C1 segment of cervical spinal cord (tissue), 14 donors: ENCODE results near the gene VWF.
A peak's percentile ranks its signal among the peaks of the same experiment; 100 is the strongest.

Experiments
- DNase-seq, 14 donors: peaks; one replicate each; lab custom pipeline; 2025; lab: John Stamatoyannopoulos, UW

The VWF gene

DNA sequence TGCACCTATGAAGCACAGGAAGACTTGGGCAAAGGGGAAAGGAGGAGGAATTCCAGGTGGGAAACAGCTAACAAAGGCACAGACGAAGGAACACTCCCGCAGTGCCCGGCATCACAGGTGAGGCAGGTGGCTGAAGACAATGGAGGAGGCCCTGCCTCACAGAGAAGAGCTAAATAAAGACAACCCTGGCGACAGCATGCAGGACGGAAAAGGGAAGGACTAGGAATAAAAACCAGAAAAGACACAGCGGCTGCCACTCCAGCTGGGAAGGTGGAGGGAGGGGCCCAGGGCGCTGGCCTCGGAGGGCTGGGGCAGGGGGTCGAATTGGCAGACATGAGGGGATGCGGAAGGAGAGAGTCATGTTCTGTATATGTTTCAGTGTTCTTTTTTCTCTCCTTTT, 136.4 kb downstream of the VWF start:
- no peak for DNase-seq

DNA sequence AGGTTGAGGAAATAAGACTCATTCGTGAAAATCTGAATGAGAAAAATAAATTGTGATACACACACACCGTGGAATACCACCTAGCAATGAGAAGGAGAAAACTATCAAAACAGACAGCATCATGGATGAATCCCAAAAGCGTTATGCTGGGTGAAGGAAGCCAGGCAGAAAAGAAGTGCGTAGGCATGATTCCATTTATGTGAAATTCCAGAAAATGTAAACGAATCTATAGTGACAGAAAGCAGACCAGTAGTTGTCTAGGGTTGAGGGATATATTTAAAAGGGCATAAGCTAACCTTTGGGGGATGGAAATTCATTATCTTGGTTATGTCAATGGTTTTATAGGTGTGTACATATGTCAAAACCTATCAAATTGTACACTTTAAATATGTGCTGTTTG, 136.9 kb downstream of the VWF start:
- no peak for DNase-seq

DNA sequence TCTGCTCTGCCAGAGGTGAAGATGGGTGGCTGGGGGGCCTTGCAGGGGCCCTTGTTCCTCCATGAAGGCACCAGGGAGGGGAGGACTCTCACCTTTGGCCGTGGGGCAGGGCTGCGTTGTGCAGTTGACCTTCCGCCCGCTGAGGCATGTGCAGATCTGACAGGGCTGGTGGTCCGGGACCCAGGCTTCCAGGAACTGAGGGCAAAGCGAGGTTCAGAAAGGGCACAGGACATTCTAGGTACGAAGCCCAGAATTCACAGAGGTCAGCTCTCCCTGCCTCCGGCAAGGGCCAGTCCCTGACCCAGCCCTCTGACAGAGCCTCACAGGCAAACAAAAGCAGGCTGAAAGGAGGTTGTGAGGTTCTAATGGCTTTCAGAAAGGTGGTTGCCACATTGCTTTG, 139.0 kb downstream of the VWF start:
- no peak for DNase-seq

DNA sequence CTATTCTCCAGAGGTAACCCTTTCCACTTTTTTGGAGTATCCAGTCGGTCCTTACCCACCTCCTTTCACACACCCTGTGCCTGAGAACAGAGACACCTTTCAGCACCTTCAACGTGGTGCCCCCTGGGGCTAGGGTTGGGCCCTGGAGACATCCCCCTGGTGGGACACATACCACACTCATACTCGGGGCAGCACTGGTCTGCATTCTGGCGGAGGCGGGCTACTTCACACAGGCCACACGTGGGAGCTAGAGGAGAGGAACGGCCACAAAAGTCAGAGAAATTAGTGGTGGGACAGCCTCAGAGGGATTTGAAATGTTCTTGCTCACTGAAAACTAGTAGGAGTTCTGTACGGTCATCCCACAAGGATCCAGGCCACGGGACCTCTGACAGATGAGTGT, 139.6 kb downstream of the VWF start:
- no peak for DNase-seq

DNA sequence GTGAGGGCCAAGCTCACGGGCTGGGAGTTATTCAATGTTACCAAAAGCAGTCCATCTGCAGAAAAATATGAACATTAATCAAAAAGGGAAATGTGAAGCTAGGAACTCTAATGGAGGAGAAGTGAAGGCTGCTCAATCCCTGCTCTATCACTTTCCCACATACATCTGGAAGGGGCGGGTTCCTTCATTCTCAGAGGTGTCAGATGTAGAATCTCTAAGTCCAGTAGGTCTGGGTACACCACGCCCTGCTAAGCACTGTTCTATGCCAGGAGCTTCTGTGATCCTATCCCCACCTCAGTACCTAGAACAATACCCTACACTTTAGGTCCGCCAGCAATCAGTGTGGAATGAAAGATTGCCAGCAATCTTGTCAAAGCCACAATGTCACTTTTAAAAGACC, 142.4 kb downstream of the VWF start:
- no peak for DNase-seq

DNA sequence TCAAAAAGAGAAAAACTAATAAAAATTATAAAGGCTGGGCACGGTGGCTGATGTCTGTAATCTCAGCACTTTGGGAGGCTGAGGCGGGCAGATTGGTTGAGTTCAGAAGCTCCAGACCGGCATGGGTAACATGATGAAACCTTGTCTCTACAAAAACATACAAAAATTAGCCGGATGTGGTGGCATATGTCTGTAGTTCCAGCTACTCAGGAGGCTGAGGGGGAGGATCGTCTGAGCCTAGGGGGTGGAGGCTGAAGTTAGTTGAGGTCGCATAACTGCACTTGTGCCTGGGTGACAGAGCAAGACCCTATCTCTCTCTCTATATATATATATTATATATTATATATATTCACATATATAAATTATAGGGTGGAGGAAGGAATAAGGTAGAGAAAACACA, 146.9 kb downstream of the VWF start:
- DNase-seq = no peak

DNA sequence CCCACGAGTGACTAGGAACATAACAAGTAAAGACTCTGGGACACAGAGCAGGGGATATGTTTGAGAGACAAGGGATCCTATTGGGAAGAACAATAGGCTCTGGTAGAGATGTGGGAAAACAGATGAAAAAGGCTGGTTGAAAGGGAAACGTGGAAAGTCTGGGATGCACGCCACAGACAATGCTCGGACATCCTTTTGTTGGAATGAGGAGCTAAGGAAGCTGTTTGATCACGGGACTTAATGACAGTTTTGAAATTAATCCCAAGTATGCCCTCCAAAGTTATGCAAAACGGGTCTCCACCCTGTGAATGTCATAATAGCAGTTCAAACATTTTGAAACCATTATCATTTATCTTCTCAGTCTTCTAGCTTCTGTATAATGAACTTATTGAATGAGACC, 147.8 kb downstream of the VWF start:
- DNase-seq = no peak

DNA sequence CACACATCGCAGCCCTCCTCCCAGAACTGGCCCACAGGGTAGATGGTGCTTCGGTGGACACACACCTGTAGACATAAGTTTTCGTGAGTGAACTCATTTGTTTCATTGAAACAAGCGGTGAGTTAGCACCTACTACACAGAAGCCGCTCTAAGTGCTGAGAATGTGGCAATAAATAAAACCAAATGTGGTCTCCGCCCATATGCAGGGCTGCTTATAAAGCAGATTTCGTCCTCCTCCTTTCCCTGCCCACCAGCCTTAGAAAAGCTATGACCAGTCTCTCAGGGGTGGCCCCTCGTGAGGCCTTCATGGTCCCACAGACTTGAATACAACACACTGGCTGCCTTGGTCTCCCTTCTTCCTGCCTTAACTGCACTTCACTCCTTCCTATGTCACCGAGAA, 148.3 kb downstream of the VWF start:
- no peak for DNase-seq

DNA sequence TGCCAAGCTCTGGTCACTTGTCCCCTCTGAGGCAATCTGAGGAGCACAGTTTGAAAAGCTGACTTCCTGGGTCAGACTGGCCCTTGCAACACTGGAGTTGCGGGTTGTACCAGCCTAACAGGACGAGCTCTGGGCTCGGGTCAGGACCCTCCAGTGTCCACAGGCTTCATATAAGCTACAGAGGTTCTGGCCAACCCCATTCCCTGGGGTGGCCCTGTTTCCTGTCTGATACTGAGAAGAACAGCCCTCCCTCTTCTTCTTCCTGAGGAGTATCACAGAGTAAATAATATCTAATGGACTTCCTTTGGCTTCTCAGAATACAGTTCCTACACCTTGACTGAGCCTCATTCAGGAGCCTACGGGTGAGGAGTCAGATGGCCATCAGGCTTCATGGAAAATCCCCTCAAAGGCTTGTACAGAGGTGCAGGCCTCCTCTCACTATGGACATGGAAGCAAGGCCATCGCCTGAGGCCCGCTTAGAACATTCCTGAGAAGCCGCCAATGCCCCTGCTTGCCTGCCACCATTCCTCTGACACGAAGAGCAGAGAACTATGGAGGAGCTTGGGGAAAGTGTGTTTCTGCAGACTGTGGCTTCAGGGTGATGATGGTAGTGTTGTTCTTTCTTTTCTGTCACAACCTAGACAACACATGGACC, 150.9 kb downstream of the VWF start:
- DNase-seq = no peak

DNA sequence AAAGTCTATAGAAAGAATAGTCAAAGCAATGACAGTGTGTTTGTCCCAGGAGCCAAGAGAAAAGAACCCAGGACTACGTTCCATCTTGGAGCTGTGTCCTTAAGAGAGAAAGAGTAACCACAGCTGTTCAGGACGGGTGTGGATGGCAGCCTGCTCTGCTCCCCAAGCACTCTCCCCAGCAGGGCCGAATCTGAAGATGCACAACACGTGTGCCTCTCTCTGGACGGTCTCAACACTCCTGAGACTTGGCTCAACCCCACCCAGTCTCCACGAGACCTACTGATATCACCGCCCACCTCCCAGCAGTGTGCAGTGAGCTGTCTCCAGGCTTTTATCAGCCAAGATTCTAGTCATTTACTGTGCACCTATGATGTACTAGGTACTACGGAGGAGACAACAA, 152.1 kb downstream of the VWF start:
- no peak for DNase-seq

DNA sequence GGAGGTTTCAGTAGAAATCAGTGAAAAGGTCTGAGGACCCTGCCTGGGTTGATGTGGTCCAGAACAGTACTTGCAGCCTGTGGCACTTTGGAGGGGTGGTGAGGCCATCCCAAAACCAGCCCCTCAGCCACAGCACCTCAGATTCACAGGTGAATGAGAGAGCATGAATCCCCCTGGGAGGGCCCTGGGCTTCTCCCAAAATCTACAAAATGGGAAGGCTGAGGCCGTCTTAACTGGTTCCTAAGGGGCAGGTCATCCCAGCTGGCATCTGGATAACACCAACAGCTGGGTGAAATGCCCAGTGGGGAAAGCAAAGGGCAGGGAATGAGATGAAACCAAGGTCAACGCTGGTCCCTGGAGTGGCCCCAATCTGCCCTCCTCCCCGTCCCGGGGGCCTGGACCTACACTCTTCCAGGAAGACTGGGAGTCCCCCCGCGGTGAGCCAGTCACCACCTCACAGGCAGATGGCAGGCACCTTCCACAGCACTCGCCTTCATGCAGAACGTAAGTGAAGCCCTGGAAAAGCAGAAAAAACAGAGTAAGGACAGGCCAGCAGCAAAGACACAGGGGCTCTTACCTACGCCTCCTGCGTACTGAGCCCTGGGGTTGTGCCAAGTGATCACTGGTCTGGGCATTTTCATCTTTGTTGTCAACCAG, 153.1 kb downstream of the VWF start:
- DNase-seq = no peak

DNA sequence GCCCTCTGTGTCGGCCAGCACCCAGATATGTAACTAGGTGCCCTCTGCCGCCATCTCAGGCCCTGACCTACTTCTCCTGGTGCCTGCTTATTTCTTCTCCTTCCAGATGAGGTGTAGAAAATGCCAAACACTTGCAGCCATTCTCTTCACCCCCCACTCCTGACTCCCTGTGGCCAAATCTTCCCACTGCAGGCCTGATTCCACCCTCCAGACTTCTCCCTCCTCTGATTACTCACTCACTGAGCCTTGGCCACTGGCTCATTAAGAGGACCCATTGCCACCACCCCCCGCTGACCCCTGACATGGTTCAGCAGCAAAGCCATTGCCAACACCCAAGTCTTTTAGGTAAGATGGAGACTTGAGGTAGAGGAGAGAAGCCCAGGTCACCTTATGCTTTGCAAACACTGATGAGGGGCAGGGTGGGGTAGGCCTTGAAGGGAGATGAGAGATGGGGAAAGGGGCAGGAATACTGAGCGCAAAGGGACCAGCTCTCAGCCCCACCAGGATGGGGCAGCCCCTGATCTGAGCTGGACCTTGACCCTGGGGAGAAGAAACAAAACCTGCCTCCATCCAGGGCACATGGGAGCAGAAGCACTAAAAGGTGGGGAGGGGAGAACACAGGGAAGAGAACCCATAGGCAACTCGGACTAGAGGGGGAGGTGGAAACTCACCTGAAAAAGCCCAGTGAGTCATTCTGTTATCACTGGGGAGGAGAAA, 154.3 kb downstream of the VWF start:
- no peak for DNase-seq

DNA sequence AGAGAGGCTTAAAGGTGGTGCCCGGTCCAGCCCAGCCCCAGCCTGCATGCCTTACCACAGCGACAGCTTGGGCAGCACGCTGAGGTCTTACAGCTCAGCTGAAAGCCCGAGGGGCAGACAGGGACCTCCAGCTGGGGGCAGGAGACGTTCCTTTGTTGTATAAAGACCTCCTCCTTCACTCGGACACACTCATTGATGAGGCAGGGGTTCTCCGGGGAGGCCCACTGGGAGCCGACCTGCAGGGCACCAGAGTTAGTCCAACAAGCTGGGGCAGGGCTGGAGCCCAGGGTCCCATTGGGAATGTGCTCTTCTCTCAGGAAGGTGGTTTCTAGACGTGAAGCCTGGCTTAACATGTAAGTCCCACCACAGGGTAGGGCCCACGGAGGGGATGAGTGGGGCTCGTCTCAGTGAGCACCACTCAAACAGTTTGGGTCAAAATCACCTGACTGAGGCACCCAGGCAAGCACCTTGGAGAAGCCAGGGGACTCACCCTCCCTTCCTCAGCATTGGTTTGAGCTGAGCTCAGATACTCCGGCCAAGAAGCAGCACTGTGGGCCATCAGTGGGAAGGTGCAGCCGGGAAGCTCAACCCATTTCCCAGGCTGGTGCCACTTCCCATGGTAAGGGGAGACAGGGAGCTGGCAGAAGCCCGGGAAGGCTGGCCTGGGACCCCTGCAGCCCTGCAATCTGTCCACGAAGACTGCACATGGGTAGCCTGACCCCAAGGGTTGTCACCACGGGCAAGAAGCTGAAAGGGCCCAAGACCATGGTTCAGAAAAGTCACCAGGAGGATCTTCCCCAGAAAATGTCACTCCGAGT, 155.1 kb downstream of the VWF start:
- no peak for DNase-seq

DNA sequence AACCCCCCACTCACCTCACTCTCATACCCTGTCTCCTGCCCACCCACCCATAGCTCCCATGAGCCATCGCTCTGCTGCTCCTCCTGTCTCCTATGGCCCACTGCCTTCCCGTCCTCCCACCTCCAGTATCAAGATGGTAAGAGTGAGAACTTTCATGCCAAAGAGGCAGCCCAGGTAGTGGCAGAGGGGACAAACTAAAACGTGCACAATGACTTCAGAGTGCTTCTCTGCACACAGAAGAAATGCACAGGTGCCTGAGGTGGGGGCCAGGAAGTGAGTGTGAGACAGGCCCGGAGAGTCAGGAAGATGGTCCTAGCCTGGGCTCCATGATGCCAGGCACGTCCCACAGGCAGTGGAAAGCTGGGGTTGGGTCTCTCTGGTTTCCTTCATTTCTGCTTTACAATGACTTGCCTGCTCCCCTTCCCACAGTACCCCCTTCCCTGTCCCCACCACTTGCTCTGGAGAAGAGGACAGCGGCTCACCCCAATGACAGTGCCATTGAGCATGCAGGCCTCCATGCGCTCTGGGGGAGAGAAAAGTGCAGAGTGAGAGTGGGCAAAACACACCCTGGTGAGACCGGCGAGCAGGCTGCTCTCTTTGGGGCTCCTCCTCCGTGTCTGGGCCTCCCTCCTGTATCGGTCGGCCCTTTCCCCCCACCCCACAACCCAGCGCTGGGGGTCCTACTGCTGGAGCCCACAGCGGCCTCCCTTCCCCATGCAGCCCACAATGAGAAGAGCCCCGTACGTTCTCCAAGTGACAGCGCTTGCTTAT, 156.6 kb downstream of the VWF start:
- DNase-seq = no peak

DNA sequence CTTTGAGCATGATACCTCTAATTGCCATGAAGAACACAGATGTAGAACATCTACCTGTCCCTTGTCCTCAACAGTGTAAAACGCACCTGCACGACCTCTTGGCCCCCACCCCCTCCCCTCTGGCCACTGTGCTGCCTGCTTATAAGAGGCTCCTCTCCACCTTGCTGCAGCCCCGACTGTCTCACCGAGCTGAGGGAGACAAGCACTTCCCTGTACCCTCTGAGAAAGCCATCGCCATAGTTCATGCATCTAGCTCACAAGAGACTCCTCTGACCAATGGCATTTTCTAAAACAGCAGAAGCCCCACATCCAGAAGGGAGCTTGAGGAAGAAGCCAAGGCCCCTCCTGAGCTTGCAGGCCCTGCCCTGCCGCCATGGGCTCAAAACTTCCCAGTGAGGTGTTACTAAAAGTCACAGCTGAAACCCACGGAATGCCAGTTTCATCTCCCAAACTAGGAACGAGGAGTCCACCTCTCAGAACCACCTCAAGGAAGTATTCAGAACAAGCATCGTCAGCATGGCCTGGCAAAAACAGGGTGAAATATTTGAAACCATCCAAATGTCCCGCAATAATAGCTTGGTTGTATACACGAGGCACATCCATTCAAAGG, 157.9 kb downstream of the VWF start:
- DNase-seq = no peak

DNA sequence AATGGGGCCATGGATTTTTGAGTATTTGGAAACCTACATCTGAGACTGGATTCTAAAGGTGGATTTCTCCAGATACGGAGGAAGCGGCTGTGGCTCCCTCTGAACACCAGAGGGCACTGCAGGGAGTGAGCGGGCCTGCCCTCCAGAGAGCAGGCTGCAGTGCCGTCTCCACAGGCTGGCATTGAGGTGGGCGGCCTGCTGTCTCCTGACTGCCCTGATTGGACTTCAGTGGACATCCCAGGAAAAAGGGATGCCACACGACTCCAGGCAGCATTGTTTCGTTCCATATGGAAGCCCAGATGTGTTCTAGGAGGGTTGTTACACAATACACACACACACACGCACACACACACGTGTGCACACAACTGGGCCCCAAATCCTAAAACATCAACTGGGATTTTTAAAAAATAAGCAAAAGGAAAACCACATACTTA, 158.5 kb downstream of the VWF start:
- DNase-seq = peak in 5 of 14 donors; percentile 3 to 30 (median 13)

DNA sequence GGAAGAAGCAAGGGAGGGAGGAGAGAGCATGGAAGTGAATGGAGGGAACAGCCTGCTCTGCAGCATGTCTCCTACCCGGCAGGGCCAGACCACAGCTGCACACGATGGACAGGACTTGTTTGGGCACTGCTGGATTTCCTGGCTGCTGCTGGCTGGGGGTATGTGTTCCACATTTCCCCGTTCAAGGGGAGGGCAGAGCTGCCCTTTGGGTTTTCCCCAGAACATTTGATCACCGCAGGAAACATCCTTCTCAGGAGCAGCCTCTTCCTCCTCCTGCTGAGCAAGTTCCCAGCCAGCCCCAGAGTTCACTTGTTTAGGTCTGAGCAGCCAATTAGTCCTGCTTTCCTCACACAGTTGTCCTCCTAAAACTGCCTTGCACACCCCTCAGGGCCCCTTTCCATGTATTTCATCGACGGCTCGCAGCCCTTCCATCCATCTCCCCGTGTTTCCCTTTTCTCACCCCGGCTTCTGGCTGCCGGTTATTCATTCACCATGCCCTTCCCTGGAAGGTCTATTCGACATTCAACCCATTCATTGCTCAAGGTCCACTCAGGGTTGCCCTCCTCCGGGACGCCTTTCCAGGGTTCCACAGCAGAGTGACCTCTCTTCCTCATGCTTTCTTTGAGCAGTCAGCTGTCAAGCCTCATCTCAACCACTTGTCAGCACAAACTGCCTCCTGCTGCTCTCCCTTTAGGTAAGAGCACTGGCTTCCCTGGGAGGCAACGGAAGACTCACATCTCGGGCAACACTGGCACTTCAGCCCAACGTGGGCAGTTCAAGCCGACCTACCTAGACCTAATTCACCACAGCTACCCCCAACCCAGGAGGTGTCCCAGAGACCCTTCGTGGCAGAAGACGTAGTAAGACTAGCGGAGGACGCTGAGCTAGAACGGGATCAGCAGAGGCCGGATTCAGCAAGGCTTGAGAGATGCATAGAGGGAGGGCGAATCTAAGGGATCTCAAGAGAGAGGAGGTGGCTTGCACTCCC, 159.3 kb downstream of the VWF start:
- no peak for DNase-seq

DNA sequence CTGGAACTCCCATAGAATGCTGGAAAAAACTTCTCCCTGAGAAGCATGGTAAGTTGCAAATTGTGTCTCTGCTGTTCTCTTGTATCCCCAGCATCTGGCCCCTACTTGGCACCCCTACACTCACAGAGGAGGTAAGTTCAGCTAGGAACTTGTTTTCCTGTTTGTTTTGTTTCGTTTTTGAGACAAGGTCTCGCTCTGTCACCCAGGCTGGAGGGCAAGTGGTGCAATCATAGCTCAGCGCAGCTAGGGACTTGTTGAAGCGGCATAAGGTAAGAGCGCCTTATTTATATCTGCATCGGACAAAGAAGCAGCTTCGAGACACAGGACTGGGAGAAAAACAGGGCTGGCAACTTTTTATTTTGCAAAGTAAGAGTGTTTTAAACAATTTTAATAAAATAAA, 161.0 kb downstream of the VWF start:
- DNase-seq = no peak

DNA sequence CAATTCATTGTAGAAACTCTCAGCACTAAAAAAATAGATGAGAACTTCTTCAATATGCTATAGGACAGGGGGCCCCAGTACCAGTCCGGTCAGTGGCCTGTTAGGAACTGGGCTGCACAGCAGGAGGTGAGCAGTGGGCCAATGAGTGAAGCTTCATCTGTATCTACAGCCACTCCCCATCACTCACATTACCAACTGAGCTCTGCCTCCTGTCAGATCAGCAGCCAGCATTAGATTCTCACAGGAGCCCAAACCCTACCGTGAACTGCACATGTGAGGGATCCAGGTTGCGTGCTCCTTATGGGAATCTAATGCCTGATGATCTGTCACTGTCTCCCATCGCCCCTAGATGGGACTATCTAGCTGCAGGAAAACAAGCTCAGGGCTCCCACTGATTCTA, 163.7 kb downstream of the VWF start:
- DNase-seq = no peak

DNA sequence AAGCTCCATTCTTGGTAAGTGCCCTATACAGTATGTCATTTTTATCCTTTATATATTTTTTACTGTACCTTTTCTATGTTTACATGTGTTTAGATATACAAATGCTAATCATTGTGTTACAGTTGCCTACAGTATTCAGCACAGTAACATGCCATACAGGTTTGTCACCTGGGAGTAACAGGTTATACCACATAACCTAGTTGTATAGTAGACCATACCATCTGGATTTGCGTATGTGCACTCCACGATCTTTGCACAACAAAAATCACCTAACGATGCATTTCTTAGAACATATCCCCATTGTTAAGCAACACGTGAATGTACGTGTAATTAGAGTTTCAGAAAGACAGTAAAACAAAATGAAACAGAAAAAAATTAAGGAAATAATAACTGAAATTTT, 167.5 kb downstream of the VWF start:
- no peak for DNase-seq
